ENCODE data around the gene NEB.

Gene NEB

DNA sequence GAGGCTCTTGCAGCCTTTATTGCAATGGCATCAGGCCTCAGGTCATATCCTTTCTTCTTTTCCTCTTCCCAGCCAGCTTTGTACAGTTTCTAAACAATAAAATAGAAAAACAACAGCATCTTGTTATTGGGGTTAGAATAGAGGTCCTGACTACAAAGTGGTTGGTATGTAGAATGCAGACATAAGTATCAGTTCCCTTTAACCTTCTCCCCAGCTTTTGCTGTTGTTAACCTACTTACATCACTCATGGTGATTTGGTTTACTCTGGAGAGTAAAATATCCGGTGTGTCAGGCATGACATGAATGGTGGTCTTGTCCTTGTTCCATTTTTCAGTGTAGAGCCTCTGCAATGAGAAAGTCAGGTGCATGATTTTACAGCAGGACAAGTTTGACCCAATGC is 69.8 kb downstream of the NEB start:
- TF ChIP-seq ZBTB7A (IDR thresholded peaks at IDR 0.05; ENCODE audit: low read depth), result no peak
- no peak for TF ChIP-seq EGR1 (IDR thresholded peaks at IDR 0.05)
- no peak for TF ChIP-seq TEAD4 (IDR thresholded peaks at IDR 0.05)
- no peak for TF ChIP-seq USF1 (IDR thresholded peaks at IDR 0.05)
- no peak for TF ChIP-seq EP300 (IDR thresholded peaks at IDR 0.05; ENCODE audit: borderline replicate concordance)
- no peak for TF ChIP-seq TCF12 (IDR thresholded peaks at IDR 0.05; ENCODE audit: low read depth)
- TF ChIP-seq NFIC (IDR thresholded peaks at IDR 0.05), result no peak
- no peak for TF ChIP-seq CEBPB (IDR thresholded peaks at IDR 0.05)
- no peak for TF ChIP-seq MAX (IDR thresholded peaks at IDR 0.05)
- TF ChIP-seq TAF1 (IDR thresholded peaks at IDR 0.05; ENCODE audit: low read depth), result no peak
- TF ChIP-seq FOXM1 (IDR thresholded peaks at IDR 0.05; ENCODE audit: borderline replicate concordance, low read depth), result no peak

- TF ChIP-seq NFIC (IDR thresholded peaks at IDR 0.05) (no peak), TAF1 (IDR thresholded peaks at IDR 0.05; ENCODE audit: low read depth) (no peak), TCF12 (IDR thresholded peaks at IDR 0.05; ENCODE audit: low read depth) (no peak), USF1 (IDR thresholded peaks at IDR 0.05) (no peak), CEBPB (IDR thresholded peaks at IDR 0.05) (no peak), YY1 (IDR thresholded peaks at IDR 0.05; ENCODE audit: low read depth) (no peak)
- TF ChIP-seq, protein P1, sequence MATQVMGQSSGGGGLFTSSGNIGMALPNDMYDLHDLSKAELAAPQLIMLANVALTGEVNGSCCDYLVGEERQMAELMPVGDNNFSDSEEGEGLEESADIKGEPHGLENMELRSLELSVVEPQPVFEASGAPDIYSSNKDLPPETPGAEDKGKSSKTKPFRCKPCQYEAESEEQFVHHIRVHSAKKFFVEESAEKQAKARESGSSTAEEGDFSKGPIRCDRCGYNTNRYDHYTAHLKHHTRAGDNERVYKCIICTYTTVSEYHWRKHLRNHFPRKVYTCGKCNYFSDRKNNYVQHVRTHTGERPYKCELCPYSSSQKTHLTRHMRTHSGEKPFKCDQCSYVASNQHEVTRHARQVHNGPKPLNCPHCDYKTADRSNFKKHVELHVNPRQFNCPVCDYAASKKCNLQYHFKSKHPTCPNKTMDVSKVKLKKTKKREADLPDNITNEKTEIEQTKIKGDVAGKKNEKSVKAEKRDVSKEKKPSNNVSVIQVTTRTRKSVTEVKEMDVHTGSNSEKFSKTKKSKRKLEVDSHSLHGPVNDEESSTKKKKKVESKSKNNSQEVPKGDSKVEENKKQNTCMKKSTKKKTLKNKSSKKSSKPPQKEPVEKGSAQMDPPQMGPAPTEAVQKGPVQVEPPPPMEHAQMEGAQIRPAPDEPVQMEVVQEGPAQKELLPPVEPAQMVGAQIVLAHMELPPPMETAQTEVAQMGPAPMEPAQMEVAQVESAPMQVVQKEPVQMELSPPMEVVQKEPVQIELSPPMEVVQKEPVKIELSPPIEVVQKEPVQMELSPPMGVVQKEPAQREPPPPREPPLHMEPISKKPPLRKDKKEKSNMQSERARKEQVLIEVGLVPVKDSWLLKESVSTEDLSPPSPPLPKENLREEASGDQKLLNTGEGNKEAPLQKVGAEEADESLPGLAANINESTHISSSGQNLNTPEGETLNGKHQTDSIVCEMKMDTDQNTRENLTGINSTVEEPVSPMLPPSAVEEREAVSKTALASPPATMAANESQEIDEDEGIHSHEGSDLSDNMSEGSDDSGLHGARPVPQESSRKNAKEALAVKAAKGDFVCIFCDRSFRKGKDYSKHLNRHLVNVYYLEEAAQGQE (IDR thresholded peaks at IDR 0.05; ENCODE audit: low read depth), result no peak
These were observed 72.7 kb downstream of the NEB start for GRCh38 chr2:151661625-151662024.

GRCh38 chr2:151658081-151658480 is 76.2 kb downstream of the NEB start:
- TF ChIP-seq TAF1 (IDR thresholded peaks at IDR 0.05; ENCODE audit: low read depth), result no peak
- no peak for TF ChIP-seq EP300 (IDR thresholded peaks at IDR 0.05; ENCODE audit: borderline replicate concordance)
- TF ChIP-seq CEBPB (IDR thresholded peaks at IDR 0.05), result no peak
- no peak for TF ChIP-seq TEAD4 (IDR thresholded peaks at IDR 0.05)

- TF ChIP-seq ZBTB7A (IDR thresholded peaks at IDR 0.05; ENCODE audit: low read depth), result no peak
- TF ChIP-seq FOXM1 (IDR thresholded peaks at IDR 0.05; ENCODE audit: borderline replicate concordance, low read depth), result no peak
- no peak for TF ChIP-seq USF1 (IDR thresholded peaks at IDR 0.05)
- TF ChIP-seq EP300 (IDR thresholded peaks at IDR 0.05; ENCODE audit: borderline replicate concordance), result no peak
- no peak for TF ChIP-seq TCF12 (IDR thresholded peaks at IDR 0.05; ENCODE audit: low read depth)
- no peak for TF ChIP-seq CEBPB (IDR thresholded peaks at IDR 0.05)
- TF ChIP-seq YY1 (IDR thresholded peaks at IDR 0.05; ENCODE audit: low read depth), result no peak
- no peak for TF ChIP-seq EGR1 (IDR thresholded peaks at IDR 0.05)
- TF ChIP-seq CREB1 (IDR thresholded peaks at IDR 0.05; ENCODE audit: low read depth), result no peak
- TF ChIP-seq TEAD4 (IDR thresholded peaks at IDR 0.05), result no peak
- TF ChIP-seq NFIC (IDR thresholded peaks at IDR 0.05), result no peak
- TF ChIP-seq, protein P1 (IDR thresholded peaks at IDR 0.05; ENCODE audit: low read depth), result no peak
- no peak for TF ChIP-seq MAX (IDR thresholded peaks at IDR 0.05)
- TF ChIP-seq RAD21 (IDR thresholded peaks at IDR 0.05; ENCODE audit: low read depth), result no peak
- no peak for TF ChIP-seq TAF1 (IDR thresholded peaks at IDR 0.05; ENCODE audit: low read depth)
These were observed 76.6 kb downstream of the NEB start for GRCh38 chr2:151657667-151658076.

DNA sequence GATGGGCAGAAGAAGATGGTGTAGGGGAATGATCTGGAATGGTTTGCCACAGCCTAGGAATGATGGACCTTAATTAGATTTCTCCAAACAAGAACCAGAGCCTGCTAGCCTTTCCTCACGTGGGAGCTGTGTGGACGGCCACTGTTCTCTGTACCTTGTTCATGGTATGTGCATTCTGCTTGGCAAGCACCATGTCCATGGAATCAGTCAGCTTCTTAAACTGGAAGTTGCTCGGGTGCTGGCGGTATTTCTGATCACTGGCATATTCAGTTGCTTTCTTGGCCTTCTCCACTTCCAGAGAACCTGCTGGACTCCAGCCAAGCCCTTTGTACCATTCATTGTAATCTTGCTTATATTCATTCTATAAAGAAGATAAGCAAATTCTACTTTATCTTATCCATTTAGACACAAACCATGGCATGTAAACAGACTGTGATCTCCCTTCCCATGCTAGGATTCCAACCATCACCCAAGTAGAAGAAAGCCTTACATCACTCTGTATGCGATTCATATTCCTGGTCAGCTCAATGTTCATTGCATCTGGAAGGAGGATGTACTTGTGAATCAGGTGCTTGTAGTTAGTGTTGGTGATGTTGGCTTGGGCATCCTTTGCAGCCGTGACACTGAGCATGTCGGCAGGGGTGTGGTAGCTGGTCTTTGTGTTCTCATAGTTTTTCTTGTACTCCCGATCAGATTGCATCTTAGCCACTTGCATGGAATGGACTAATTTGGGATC is 78.4 kb downstream of the NEB start:
- TF ChIP-seq FOXM1 (IDR thresholded peaks at IDR 0.05; ENCODE audit: borderline replicate concordance, low read depth) (no peak), RAD21 (IDR thresholded peaks at IDR 0.05; ENCODE audit: low read depth) (no peak), EGR1 (IDR thresholded peaks at IDR 0.05) (no peak), EP300 (IDR thresholded peaks at IDR 0.05; ENCODE audit: borderline replicate concordance) (no peak), CREB1 (IDR thresholded peaks at IDR 0.05; ENCODE audit: low read depth) (no peak), ZBTB7A (IDR thresholded peaks at IDR 0.05; ENCODE audit: low read depth) (no peak), USF1 (IDR thresholded peaks at IDR 0.05) (no peak), YY1 (IDR thresholded peaks at IDR 0.05; ENCODE audit: low read depth) (no peak)

Measured in Ishikawa (cell line).